Left lung (tissue), 10 donors: Measurements from ENCODE around the gene PTPN11. TPM values are rescaled to one million over a fixed set of nuclear protein-coding genes. Genes with fewer than 3 reads are reported as not detected.
"Not testable (repeated sequence)": the region's sequence is repeated elsewhere in the genome, so short reads cannot be mapped to it uniquely, and the experiment has no call there.

Experiments
- ATAC-seq: fragments of 200-7000 bp; cut with Tn5 transposase; one replicate; pipeline ENCODE4 v1.9.1; 2020; ENCODE audit warnings: moderate library complexity
- DNase-seq, 4 donors: peaks; one replicate each; pipeline ENCODE4 v3.0.0-alpha.2; 2013 to 2020
- H3K27ac ChIP-seq, 2 donors: fragments of 200-600 bp; sonication (generic) in 1 of 2; one replicate each; pipeline versions ENCODE4 v1.5.0 to v1.8.0; 2020 to 2021
- H3K27me3 ChIP-seq, 2 donors: fragments of 200-600 bp; sonication (generic) in 1 of 2; one replicate each; pipeline versions ENCODE4 v1.5.0 to v1.8.0; 2020 to 2021
- H3K36me3 ChIP-seq, 2 donors: fragments of 200-600 bp; sonication (generic) in 1 of 2; one replicate each; pipeline versions ENCODE4 v1.5.0 to v1.8.0; 2020 to 2021
- H3K4me1 ChIP-seq, 2 donors: fragments of 200-600 bp; one replicate each; pipeline ENCODE4 v1.8.0; 2021
- H3K4me3 ChIP-seq, 2 donors: fragments of 200-600 bp; sonication (generic) in 1 of 2; one replicate each; pipeline versions ENCODE4 v1.5.0 to v1.8.0; 2020 to 2021; ENCODE audit warnings: mild to moderate bottlenecking in 1 of 2
- H3K9me3 ChIP-seq, 2 donors: fragments of 200-600 bp; sonication (generic) in 1 of 2; one replicate each; pipeline versions ENCODE4 v1.5.0 to v1.8.0; 2020 to 2021
- intact Hi-C, 2 donors: fragments of 100-400 bp; cut with DNase I; formaldehyde crosslinking; loops; one replicate each; pipeline versions ENCODE4 v1.11.2 to v1.14.2; 2022
- polyA plus RNA-seq, 6 donors: library from polyadenylated mRNA; unstranded; fragments of 120-200 nt; gene quantifications; one replicate each; pipeline ENCODE4 v1.2.1, GENCODE V29; 2013; ENCODE audit not compliant: insufficient read length in 6 of 6
- total RNA-seq, 2 donors: library from RNA; stranded (reverse); fragmentation: NEBNext Ultra II Directional; extraction: Animal tissue kit (Norgen Biotek cat#: 25700); gene quantifications; one replicate each; pipeline ENCODE4 v1.2.1, GENCODE V29; 2021
- TF ChIP-seq, protein P1 (sequence below), 2 donors: fragments of 200-600 bp; sonication (generic) in 1 of 2; IDR thresholded peaks; one replicate each; pipeline versions ENCODE4 v1.5.0 to v1.8.0; 2021; ENCODE audit warnings: antibody characterized with exemption in 2 of 2
- donor health status: DM: no; HTN: yes; CAD: no.
- donor health status: DM: no; HTN: no; CAD: no.

Gene PTPN11
- total and polyA plus RNA-seq, 8 donors, result 56.5 to 118 (median 64.4) TPM

GRCh38 chr12:112518365-112518735 is 99.6 kb downstream of the PTPN11 start:
- Histone ChIP-seq H3K27me3 (no peaks in the 10 kb centered on the region), H3K27ac (no peak overlapping the region), H3K36me3 (no peaks in the 10 kb centered on the region), H3K9me3 (no peaks in the 10 kb centered on the region), H3K4me1 (no peaks in the 10 kb centered on the region), H3K4me3 (no peak overlapping the region)
- TF ChIP-seq, protein P1, sequence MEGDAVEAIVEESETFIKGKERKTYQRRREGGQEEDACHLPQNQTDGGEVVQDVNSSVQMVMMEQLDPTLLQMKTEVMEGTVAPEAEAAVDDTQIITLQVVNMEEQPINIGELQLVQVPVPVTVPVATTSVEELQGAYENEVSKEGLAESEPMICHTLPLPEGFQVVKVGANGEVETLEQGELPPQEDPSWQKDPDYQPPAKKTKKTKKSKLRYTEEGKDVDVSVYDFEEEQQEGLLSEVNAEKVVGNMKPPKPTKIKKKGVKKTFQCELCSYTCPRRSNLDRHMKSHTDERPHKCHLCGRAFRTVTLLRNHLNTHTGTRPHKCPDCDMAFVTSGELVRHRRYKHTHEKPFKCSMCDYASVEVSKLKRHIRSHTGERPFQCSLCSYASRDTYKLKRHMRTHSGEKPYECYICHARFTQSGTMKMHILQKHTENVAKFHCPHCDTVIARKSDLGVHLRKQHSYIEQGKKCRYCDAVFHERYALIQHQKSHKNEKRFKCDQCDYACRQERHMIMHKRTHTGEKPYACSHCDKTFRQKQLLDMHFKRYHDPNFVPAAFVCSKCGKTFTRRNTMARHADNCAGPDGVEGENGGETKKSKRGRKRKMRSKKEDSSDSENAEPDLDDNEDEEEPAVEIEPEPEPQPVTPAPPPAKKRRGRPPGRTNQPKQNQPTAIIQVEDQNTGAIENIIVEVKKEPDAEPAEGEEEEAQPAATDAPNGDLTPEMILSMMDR (IDR thresholded peaks at IDR 0.05), result no peak
- DNase-seq (no peak), ATAC-seq (no peak)
- intact Hi-C loops, result no loop called here

GRCh38 chr12:112519841-112520340 is 101.1 kb downstream of the PTPN11 start:
- DNase-seq, H3K27ac ChIP-seq, intact Hi-C loops, H3K4me3 ChIP-seq, H3K9me3 ChIP-seq, H3K27me3 ChIP-seq, H3K36me3 ChIP-seq, ATAC-seq, H3K4me1 ChIP-seq: not testable (repeated sequence)

- Histone ChIP-seq H3K4me1 (no peaks in the 10 kb centered on the region), H3K27ac (no peak overlapping the region), H3K27me3 (no peaks in the 10 kb centered on the region), H3K9me3 (no peaks in the 10 kb centered on the region), H3K4me3 (no peak overlapping the region), H3K36me3 (no peaks in the 10 kb centered on the region)
- intact Hi-C loops, result no loop called here
- DNase-seq, result no peak
- TF ChIP-seq, protein P1 (IDR thresholded peaks at IDR 0.05), result no peak
- no peak for ATAC-seq
These were observed 105.1 kb downstream of the PTPN11 start for GRCh38 chr12:112523856-112524255.

DNA sequence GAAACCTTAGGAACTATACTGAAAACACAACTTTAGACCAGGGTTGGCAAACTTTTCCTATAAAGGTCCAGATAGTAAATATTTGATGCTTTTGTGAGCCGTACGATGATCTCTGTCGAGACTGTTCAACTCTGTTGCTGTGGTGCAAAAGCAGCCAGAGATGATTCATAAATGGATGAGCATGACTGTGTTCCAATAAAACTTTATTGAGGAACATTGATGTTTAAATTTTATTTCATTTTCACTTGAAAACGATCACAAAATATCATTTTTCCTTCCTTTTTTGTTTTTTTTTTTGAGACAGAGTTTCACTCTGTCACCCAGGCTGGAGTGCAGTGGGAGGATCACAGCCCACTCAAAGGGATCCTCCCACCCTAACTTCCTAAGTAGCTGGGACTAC is 105.5 kb downstream of the PTPN11 start:
- ATAC-seq, result no peak
- Histone ChIP-seq H3K9me3 (no peaks in the 10 kb centered on the region), H3K4me3 (no peak overlapping the region), H3K4me1 (no peaks in the 10 kb centered on the region), H3K27ac (no peak overlapping the region), H3K27me3 (no peaks in the 10 kb centered on the region), H3K36me3 (no peaks in the 10 kb centered on the region)
- intact Hi-C loops, result no loop called here
- TF ChIP-seq, protein P1 (IDR thresholded peaks at IDR 0.05), result no peak
- no peak for DNase-seq

DNA sequence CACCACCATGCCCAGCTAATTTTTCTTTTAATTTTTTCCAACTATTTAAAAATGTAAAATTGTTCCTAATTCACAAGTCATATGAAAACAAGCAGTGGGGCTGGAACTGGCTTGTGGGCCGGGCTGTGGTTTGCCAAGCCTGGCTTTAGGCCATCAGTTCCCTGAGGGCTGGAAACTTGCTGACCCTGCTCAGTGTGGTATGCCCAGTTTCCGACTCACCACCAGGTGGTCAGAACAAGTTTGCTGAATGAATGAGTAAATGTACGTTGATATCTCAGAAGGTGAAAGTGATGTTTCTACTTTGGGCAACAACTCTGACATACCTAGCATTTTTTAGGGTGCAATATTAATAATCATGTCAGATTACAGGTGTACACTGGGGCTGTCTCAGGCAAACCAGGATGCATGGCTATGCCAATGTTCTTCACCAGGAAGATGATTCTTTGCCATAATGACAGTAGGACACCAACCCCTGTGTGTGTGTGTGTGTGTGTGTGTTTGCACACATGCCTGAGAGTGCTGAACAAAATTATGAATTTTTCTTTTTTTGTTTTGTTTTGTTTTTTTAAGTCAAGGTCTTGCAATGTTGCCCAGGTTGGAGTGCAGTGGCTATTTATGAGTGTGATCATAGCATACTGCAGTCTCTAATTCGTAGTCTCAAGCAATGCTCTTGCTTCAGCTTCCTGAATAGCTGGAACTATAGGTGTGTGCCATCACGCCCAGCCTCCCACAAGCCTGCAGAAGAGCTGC is 106.1 kb downstream of the PTPN11 start:
- TF ChIP-seq, protein P1 (IDR thresholded peaks at IDR 0.05), result no peak
- Histone ChIP-seq H3K27ac (no peak overlapping the region), H3K36me3 (no peaks in the 10 kb centered on the region), H3K4me3 (no peak overlapping the region), H3K4me1 (no peaks in the 10 kb centered on the region), H3K27me3 (no peaks in the 10 kb centered on the region), H3K9me3 (no peaks in the 10 kb centered on the region)
- no peak for DNase-seq
- no peak for ATAC-seq
- intact Hi-C loops, result no loop called here

DNA sequence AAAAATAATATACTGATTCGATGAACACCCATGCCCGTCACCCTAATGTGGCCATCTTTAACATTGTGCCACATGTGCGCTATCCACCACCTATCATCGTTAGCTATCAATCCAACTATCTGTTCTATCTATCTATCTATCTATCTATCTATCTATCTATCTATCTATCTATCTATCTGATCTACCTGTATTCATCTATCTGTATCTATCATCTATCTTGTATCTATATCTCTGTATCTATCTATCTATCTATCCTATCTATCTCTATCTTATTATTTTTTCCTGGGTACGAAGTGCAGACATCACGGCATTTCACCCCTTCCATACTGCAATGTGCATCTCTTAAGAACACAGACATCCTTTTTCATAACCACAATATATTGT is 106.7 kb downstream of the PTPN11 start:
- no peak for ATAC-seq
- no peak for DNase-seq
- Histone ChIP-seq H3K36me3 (no peaks in the 10 kb centered on the region), H3K4me3 (no peak overlapping the region), H3K4me1 (no peaks in the 10 kb centered on the region), H3K27me3 (no peaks in the 10 kb centered on the region), H3K9me3 (no peaks in the 10 kb centered on the region), H3K27ac (no peak overlapping the region)
- intact Hi-C loops, result no loop called here
- TF ChIP-seq, protein P1 (IDR thresholded peaks at IDR 0.05), result no peak
